ENCODE measurements around the gene TXNRD1.
"Not testable (repeated sequence)": the region's sequence is repeated elsewhere in the genome, so short reads cannot be mapped to it uniquely, and the experiment has no call there.

TXNRD1 gene

GRCh38 chr12:104294158-104294859, 78.7 kb downstream of the TXNRD1 start:
- H3K9me3 Mint-ChIP-seq; H3K27ac Mint-ChIP-seq; H3K4me3 Mint-ChIP-seq; H3K27me3 Mint-ChIP-seq (ENCODE audit: low read depth); H3K4me1 Mint-ChIP-seq: not testable (repeated sequence)
- peak; percentile 13 to 37 (median 23) for TF ChIP-seq CTCF (IDR thresholded peaks at IDR 0.05; ENCODE audit: unreplicated experiment in 3 of 3)
- H3K36me3 Mint-ChIP-seq (ENCODE audit: low read depth) = peaks cover 60% of the 10 kb centered on the region

GRCh38 chr12:104294927-104295668, 79.5 kb downstream of the TXNRD1 start:
- H3K9me3 Mint-ChIP-seq = no peaks in the 10 kb centered on the region
- peaks cover 68% of the 10 kb centered on the region for H3K36me3 Mint-ChIP-seq (ENCODE audit: low read depth)
- H3K4me1 Mint-ChIP-seq = peaks cover 8% of the 10 kb centered on the region
- no peak for TF ChIP-seq CTCF (IDR thresholded peaks at IDR 0.05; ENCODE audit: unreplicated experiment in 3 of 3)
- no peak overlapping the region for H3K27ac Mint-ChIP-seq
- H3K27me3 Mint-ChIP-seq (ENCODE audit: low read depth) = no peaks in the 10 kb centered on the region
- H3K4me3 Mint-ChIP-seq = no peak overlapping the region

GRCh38 chr12:104295954-104296353, 80.4 kb downstream of the TXNRD1 start:
- H3K4me1 Mint-ChIP-seq = peaks cover 10% of the 10 kb centered on the region
- TF ChIP-seq CTCF (IDR thresholded peaks at IDR 0.05; ENCODE audit: unreplicated experiment in 3 of 3) = no peak
- no peaks in the 10 kb centered on the region for H3K27me3 Mint-ChIP-seq (ENCODE audit: low read depth)
- H3K36me3 Mint-ChIP-seq (ENCODE audit: low read depth) = peaks cover 77% of the 10 kb centered on the region
- no peak overlapping the region for H3K4me3 Mint-ChIP-seq
- H3K27ac Mint-ChIP-seq = no peak overlapping the region
- H3K9me3 Mint-ChIP-seq = no peaks in the 10 kb centered on the region

- H3K4me3 Mint-ChIP-seq = no peak overlapping the region
- no peak for TF ChIP-seq CTCF (IDR thresholded peaks at IDR 0.05; ENCODE audit: unreplicated experiment in 3 of 3)
- peaks cover 10% of the 10 kb centered on the region for H3K4me1 Mint-ChIP-seq
- no peak overlapping the region for H3K27ac Mint-ChIP-seq
- peaks cover 79% of the 10 kb centered on the region for H3K36me3 Mint-ChIP-seq (ENCODE audit: low read depth)
- no peaks in the 10 kb centered on the region for H3K9me3 Mint-ChIP-seq
- no peaks in the 10 kb centered on the region for H3K27me3 Mint-ChIP-seq (ENCODE audit: low read depth)
Measured at GRCh38 chr12:104296718-104297117, 81.1 kb downstream of the TXNRD1 start.

GRCh38 chr12:104297477-104298113, 82.0 kb downstream of the TXNRD1 start:
- no peak overlapping the region for H3K27ac Mint-ChIP-seq
- H3K9me3 Mint-ChIP-seq = no peaks in the 10 kb centered on the region
- H3K27me3 Mint-ChIP-seq (ENCODE audit: low read depth) = no peaks in the 10 kb centered on the region
- H3K36me3 Mint-ChIP-seq (ENCODE audit: low read depth) = peaks cover 77% of the 10 kb centered on the region
- TF ChIP-seq CTCF (IDR thresholded peaks at IDR 0.05; ENCODE audit: unreplicated experiment in 3 of 3) = no peak
- H3K4me1 Mint-ChIP-seq = peaks cover 10% of the 10 kb centered on the region
- no peak overlapping the region for H3K4me3 Mint-ChIP-seq
